ENCODE results near the gene BICRAL.

BICRAL gene

GRCh38 chr6:42751055-42751454 lies 30.8 kb upstream of the BICRAL start:
- Histone ChIP-seq H3K4me3 (replicated peaks; ENCODE audit: low read depth, low read length) (no peak overlapping the region), H3K27me3 (replicated peaks; ENCODE audit: control insufficient read depth, insufficient read depth, low read length) (no peaks in the 10 kb centered on the region), H3K36me3 (ENCODE audit: control insufficient read depth, insufficient read depth, low read length) (no peaks in the 10 kb centered on the region; the same call in 1 of the 2 replicates)
- no peak for DNase-seq (ENCODE audit: extremely low read depth, insufficient read length)
- TF ChIP-seq, protein P1, sequence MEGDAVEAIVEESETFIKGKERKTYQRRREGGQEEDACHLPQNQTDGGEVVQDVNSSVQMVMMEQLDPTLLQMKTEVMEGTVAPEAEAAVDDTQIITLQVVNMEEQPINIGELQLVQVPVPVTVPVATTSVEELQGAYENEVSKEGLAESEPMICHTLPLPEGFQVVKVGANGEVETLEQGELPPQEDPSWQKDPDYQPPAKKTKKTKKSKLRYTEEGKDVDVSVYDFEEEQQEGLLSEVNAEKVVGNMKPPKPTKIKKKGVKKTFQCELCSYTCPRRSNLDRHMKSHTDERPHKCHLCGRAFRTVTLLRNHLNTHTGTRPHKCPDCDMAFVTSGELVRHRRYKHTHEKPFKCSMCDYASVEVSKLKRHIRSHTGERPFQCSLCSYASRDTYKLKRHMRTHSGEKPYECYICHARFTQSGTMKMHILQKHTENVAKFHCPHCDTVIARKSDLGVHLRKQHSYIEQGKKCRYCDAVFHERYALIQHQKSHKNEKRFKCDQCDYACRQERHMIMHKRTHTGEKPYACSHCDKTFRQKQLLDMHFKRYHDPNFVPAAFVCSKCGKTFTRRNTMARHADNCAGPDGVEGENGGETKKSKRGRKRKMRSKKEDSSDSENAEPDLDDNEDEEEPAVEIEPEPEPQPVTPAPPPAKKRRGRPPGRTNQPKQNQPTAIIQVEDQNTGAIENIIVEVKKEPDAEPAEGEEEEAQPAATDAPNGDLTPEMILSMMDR (IDR thresholded peaks at IDR 0.05; ENCODE audit: insufficient read depth, low read length, poor library complexity, severe bottlenecking): no peak

DNA sequence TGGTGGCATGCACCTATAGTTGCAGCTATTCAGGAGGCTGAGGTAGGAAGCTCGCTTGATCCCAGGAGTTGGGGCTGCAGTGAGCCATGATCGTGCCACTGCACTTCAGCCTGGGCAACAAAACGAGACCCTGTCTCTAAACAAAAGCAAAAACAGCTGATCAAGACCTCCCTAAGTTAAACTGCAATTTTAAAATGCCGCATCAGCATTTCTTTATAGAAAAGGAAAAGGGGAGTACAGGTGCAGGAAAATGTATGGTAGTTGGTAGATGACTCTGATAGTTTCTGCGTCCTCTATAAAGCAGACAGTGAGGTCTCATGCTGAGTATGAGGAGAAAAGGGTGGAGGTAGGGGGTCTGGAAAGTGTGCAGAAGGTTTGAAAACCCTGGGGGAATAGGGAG lies 27.1 kb upstream of the BICRAL start:
- Histone ChIP-seq H3K36me3 (ENCODE audit: control insufficient read depth, insufficient read depth, low read length) (no peaks in the 10 kb centered on the region; the same call in none of the 2 replicates), H3K4me3 (replicated peaks; ENCODE audit: low read depth, low read length) (no peak overlapping the region), H3K27me3 (replicated peaks; ENCODE audit: control insufficient read depth, insufficient read depth, low read length) (no peaks in the 10 kb centered on the region)
- no peak for DNase-seq (ENCODE audit: extremely low read depth, insufficient read length)
- TF ChIP-seq, protein P1 (IDR thresholded peaks at IDR 0.05; ENCODE audit: insufficient read depth, low read length, poor library complexity, severe bottlenecking): no peak

- Histone ChIP-seq H3K4me3 (replicated peaks; ENCODE audit: low read depth, low read length) (no peak overlapping the region), H3K36me3 (ENCODE audit: control insufficient read depth, insufficient read depth, low read length) (no peaks in the 10 kb centered on the region; the same call in none of the 2 replicates), H3K27me3 (replicated peaks; ENCODE audit: control insufficient read depth, insufficient read depth, low read length) (no peaks in the 10 kb centered on the region)
- no peak for DNase-seq (ENCODE audit: extremely low read depth, insufficient read length)
- TF ChIP-seq, protein P1 (IDR thresholded peaks at IDR 0.05; ENCODE audit: insufficient read depth, low read length, poor library complexity, severe bottlenecking): no peak
Observed at GRCh38 chr6:42756722-42757121, 25.1 kb upstream of the BICRAL start.

- Histone ChIP-seq H3K27me3 (replicated peaks; ENCODE audit: control insufficient read depth, insufficient read depth, low read length) (no peaks in the 10 kb centered on the region), H3K36me3 (ENCODE audit: control insufficient read depth, insufficient read depth, low read length) (no peaks in the 10 kb centered on the region; the same call in none of the 2 replicates), H3K4me3 (replicated peaks; ENCODE audit: low read depth, low read length) (no peak overlapping the region)
- DNase-seq (ENCODE audit: extremely low read depth, insufficient read length): no peak
- TF ChIP-seq, protein P1 (IDR thresholded peaks at IDR 0.05; ENCODE audit: insufficient read depth, low read length, poor library complexity, severe bottlenecking): no peak
Observed at GRCh38 chr6:42758756-42759430, 23.0 kb upstream of the BICRAL start.

DNA sequence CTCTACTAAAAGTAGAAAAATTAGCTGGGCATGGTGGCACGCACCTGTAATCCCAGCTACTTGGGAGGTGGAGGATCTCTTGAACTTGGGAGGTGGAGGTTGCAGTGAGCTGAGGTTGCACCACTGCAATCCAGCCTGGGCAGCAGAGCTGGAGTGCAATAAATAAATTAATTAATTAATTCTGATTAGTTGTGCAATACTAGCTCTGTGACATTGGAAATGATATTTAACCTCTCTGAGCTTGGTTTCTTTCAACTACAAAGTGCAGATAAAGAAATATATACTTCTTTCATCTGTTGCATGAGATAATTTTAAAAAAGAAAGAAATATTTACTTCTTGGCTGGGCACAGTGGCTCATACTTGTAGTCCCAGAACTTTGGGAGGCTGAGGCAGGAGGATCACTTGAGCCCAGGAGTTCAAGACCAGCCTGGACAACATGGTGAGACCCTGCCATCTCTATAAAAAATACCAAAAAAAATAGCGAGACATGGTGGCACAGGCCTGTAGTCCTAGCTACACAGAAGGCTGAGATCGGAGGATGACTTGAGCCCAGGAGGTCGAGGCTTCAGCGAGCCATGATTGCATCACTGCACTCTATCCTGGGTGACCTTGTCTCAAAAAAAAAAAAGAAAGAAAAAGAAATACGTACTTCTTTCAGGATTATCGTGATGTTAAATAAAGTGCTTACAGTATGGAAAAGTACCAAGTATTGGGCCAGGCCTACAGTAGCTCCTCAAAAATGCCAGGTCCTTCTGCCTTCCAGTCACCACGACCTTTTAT lies 20.4 kb upstream of the BICRAL start:
- Histone ChIP-seq H3K36me3 (ENCODE audit: control insufficient read depth, insufficient read depth, low read length) (no peaks in the 10 kb centered on the region; the same call in 1 of the 2 replicates), H3K27me3 (replicated peaks; ENCODE audit: control insufficient read depth, insufficient read depth, low read length) (no peaks in the 10 kb centered on the region), H3K4me3 (replicated peaks; ENCODE audit: low read depth, low read length) (no peak overlapping the region)
- TF ChIP-seq, protein P1 (IDR thresholded peaks at IDR 0.05; ENCODE audit: insufficient read depth, low read length, poor library complexity, severe bottlenecking): no peak
- DNase-seq (ENCODE audit: extremely low read depth, insufficient read length): no peak
